ENCODE results near the gene EPB41L2.

GRCh38 chr6:130966344-130966980 lies 96.6 kb downstream of the EPB41L2 start:
- TF ChIP-seq POLR2AphosphoS5 (IDR thresholded peaks at IDR 0.05; ENCODE audit: low read depth, low read length) (no peak), SIN3A (IDR thresholded peaks at IDR 0.05; ENCODE audit: borderline replicate concordance, insufficient read depth, low read length) (no peak)
